GM19240 (cell line): Measurements from ENCODE around the gene ACAP3.

Experiments
- DNase-seq: peaks from one replicate; pipeline ENCODE4 v3.0.0; 2011; ENCODE audit warnings: low spot score; ENCODE audit not compliant: insufficient read length

Gene ACAP3, protein sequence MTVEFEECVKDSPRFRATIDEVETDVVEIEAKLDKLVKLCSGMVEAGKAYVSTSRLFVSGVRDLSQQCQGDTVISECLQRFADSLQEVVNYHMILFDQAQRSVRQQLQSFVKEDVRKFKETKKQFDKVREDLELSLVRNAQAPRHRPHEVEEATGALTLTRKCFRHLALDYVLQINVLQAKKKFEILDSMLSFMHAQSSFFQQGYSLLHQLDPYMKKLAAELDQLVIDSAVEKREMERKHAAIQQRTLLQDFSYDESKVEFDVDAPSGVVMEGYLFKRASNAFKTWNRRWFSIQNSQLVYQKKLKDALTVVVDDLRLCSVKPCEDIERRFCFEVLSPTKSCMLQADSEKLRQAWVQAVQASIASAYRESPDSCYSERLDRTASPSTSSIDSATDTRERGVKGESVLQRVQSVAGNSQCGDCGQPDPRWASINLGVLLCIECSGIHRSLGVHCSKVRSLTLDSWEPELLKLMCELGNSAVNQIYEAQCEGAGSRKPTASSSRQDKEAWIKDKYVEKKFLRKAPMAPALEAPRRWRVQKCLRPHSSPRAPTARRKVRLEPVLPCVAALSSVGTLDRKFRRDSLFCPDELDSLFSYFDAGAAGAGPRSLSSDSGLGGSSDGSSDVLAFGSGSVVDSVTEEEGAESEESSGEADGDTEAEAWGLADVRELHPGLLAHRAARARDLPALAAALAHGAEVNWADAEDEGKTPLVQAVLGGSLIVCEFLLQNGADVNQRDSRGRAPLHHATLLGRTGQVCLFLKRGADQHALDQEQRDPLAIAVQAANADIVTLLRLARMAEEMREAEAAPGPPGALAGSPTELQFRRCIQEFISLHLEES

DNA sequence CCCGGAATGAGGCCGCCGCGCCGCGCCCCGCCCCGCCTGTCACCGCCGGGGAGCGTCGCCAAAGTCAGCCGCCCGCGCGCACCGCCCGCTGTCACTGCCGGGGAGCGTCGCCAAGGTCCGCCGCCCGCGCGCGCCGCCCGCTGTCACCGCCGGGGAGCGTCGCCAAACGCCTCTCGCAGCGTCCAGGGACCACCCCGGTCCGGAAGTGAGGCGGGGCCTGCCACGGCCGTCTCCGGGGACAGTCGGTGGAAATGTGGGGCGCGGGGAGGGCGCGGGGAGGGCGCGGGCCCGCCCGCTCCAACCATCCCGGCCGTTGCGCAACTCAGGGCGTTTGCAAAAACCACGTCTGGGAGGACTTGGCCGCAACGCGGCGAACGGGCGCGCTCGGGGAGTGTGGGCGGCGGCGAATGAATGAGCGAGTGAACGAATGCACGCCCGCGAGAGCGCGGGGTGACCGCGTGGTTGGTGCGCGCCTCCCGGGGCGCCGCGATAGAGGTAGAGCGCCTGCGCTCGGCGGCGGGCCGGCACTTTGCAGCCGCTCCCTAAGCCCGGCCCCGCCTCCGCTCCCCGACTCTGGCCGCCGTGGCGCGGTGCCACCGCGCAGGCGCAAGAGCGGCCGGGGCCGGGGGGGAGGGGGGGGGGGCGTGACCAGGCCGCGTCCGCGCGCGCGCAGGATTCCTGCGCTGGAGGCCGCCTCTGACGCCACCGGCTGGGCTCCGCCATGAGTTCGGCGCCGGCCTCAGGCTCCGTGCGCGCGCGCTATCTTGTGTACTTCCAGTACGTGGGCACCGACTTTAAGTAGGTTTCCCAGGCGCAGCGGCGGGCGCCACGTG lies at the start of gene ACAP3, which contains the start of gene PUSL1:
ACAP3 (minus strand) TSS at position 8 of the 833 bp plus-strand sequence. CDS start 115 bp downstream, outside the sequence.
PUSL1 (plus strand) TSS at position 675 of the 833 bp plus-strand sequence; CDS start at position 722, 47 bp downstream.
- peak; percentile 96 for DNase-seq

DNA sequence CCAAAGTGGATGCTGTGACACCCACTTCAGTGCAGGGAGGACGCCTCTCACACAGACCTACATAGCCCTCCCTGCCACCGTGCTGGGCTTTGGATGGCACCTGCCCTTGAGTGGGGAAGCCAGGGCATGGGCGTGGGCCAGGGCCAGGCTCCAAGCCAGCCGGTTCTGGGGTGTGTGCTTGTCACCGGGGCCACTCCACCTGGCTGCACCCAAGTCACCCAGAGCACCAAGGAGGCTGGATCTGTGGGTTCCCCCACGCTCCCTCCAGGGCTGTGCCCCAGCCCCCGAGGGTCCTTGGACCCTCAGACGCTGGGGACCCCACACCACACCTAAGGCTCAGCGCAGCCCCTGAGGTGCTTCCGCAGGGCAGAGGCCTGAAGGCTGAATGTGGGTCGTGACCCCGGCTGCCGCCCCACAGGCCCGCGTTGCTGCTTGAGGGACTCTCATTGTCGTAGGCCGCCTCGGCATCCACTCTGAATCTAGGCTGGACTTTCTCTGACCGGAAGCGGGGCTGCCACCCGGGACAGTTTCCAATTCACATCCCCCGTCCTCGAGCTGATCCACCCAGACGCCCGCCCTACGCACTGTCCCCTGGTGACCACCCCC lies 49.2 kb upstream of the ACAP3 start:
- no peak for DNase-seq

DNA sequence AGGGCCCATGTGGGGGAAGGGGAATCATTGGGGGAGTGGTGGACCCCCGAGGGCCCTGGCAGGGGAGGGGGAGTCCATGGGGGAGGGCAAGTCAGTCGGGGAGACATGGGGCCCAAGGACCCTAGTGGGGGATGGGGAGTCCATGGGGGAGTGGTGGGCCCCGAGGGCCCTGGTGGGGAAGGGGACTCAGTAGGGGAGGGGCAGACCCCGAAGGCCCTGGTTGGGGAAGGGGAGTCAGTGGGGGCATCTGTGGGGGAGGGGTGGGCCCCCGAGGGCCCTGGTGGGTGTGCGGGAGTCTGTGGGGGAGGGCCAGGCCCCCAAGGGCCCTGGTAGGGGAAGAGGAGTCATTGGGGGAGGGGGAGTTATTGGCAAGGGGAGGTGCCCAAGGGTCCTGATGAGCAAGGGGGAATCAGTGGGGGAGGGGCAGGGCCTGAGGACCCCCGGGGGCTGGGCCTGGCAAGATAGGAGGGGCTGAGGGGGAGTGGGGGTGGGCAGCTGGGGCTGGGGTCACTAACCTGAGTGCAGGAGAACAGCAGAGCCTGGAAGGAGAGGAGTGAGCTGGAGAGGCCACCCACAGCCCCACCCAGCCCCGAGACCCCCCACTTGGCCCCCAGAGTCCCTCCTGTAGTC lies 48.6 kb upstream of the ACAP3 start:
- no peak for DNase-seq

DNA sequence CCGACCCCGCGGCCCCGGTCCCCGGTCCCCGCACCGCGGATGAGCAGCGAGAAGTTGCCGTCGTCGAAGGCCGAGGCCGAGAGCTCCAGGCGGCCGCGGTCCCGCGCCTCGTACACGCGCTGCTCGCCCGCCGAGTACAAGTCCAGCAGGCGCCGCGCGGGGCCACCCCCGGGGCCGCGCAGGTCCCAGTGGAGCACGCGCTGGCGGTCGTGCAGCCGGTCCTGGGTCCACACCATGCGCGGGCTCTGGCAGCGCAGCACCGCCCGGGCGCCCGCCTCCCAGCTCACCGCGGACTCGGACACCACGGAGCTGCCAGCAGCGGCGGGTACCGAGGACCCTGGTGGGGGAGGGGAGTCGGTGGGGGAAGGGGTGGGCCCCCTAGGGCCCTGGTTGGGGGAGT lies 47.7 kb upstream of the ACAP3 start:
- DNase-seq: no peak

DNA sequence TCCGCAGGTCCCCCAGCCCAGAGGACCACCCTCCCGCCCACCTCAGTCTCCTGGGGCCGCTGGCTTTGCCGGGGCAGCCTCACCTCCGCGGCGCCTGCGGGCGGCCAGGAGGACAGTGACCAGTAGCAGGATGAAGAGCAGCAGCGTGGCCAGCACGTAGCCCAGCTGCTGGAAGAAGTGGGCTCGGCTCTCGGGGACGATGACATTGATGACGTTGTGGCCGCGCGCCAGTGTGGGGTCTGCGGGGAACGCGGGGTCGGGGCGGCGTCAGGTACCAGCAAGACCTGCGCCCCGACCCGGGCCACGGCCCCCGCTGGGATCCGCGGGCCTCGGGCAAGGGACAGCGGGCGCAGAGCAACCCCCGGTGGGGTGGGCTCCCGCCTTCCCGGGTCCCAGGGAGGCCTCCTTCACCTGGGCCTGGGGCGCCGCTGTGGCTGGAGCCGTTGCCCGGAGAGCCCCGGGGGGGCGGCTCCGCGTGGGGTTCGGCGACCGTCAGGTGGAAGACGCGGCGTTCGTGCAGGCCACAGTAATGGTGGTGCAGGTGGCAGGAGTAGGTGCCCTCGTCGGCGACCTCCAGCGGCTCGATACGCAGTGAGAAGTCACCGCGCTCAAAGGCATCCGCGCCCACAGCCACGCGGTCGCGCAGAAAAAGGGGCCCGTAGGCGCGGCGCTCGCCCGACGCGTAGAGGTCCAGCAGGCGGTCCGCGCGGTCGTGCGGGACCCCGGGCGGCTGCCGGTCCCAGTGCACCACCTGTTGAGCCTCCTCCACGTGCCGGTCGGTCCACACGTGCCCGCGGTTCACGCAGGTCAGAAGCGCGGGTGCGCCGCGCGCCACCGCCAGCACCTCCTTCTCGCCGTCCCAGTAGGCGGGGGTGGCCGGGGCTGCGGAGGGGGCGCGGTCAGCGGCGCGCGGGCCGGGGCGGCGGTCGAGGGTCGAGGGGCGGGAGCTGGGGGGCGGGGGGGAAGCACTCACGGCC lies 46.8 kb upstream of the ACAP3 start:
- no peak for DNase-seq

DNA sequence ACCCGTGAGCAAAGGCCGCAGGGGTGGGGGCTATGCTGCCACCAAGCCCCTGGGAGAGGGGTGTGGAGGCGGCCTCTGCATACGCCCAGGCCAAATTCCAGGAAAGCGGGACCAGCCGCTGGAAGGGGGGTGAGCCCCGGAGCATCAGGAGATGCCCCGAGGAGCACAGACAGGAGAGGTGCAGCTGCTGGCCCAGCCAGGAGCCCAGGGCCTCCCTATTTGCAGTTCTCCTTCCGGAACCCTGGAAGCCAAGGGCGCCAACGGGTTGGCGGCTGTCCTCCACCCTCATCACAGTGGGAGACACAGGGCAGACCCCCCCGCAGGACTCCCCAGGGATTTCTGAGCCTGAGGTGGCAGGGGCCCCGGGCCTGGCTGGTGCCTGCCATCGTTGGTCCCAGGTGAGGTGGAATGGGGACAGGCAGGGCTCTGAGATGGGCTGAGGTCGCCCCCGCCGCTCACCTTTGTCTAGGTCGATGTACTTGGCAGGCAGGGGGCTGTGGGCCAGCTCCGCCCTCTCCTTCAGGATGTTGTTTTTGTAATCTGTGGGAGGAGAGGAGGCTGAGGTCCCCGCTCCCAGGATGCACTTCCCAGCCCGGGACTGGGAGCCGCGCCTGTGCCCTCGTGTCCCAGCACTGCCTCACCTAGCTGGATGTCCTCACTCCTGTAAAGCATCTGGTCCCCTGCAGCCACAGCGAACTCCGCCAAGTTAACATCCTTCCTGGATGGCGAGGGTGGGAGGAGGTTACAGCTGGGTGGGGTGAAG lies 45.8 kb upstream of the ACAP3 start:
- DNase-seq: no peak

DNA sequence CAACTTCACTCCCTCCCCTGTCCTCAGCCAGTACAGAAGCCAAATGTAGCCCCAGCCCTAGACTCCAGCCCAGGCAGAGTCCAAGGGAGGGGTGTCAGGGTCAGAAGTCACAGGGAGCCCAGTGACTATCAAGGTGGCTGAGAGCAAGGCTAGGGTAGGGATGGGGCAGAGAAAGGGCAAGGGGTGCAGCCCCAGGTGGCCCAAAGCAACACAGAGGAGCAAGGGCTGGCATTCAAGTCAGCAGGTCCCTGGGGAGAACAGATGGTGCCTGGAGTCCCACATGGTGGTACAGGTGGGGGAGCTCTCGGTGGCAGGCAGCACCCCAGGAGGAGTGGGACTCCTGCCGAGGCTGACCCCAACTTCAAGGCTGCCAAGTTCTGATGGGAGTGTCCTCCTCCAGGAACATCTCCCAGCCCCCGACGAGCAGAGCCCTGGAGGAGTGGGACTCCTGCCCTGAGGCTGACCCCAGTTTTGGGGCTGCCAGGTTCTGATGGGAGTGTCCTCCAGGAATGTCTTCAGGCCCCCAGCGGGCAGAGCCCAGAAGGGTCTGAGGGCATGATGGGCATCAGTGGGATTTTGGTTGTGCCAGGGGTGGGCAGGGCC lies 45.2 kb upstream of the ACAP3 start:
- DNase-seq: no peak

DNA sequence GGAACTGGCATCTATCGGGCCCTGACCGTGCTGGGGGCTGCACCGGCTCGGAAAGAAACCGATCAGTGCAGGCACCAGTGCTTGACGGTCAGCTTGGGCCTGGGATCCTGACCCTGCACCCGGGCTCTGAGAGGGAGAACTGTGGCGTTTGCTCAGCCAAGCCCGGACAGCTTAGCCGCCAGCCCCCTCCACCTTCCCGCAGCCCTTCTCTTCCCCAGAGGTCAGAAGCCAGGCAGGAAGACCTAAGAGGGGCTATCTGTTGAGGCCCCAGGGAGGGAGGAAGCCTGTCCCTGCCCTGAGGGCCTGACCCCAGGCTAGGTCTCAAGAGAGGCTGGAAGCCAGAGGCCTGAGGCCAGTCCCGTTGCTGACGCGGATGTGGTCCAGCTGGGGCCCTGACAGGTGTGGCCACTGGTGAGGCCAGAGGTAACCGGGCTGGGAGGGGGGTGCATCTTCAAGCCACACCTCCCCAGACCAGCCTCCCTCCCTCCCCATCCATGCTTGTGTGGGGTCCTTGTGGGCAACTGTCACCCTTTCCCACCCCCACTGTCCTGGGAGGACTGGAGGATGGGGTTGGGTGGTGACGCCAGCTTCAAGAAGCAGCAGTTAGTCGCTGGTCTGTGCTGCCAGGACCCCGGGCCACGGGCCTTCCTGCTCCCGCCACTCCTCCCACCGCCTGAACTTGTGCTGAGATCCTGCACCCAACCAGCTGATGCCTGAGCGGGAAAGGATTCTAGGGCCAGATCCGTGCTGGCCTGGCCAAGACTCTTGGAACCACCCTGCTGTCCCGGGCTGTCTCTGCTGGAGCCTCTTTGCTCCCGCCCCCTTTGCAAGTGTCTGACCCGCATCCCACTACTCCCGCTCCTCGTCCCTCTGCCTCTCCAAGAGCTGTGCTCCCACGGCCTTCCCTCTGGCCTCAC lies 44.0 kb upstream of the ACAP3 start:
- no peak for DNase-seq

DNA sequence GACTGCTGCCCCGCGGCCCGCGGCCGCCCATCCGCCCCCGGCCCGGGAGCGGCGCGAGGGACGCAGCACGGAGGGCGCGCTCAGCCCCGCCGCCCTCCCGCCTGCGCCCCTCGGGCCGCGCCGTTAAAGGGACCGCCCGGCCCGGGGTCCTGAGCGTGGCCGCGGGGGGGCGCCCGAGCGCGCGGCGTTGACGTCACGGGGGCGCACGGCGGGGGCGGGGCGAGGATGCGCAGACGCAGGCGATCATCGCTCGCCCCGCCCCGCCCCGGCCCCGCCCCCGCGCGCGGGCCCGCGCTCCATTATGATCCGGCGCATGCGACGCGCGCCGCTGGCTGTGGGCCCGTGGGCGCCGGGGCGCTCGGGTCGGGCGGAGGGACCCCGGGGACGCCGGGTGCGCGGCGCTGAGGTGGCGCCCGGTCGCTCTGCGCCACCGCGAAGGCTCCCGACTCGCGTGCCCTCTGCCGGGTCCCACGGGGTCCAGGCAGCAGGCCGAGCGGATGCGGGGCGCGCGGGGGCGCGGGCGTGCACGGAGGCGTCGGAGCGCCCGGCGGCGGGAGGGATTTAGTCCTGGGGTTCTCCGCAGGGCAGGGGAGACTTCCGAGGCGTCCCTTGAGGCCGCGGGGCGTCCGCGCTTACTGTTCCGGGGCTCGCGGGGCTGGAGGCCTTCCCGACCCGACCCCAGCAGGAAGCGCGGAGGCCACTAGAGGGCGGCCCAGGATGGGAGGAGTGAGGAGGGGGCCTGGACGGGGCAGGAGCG lies 41.7 kb upstream of the ACAP3 start, which contains the start of gene DVL1:
DVL1 (minus strand) TSS at position 163 of the 757 bp plus-strand sequence. CDS start 353 bp downstream, outside the sequence.
- DNase-seq: peak; percentile 93

DNA sequence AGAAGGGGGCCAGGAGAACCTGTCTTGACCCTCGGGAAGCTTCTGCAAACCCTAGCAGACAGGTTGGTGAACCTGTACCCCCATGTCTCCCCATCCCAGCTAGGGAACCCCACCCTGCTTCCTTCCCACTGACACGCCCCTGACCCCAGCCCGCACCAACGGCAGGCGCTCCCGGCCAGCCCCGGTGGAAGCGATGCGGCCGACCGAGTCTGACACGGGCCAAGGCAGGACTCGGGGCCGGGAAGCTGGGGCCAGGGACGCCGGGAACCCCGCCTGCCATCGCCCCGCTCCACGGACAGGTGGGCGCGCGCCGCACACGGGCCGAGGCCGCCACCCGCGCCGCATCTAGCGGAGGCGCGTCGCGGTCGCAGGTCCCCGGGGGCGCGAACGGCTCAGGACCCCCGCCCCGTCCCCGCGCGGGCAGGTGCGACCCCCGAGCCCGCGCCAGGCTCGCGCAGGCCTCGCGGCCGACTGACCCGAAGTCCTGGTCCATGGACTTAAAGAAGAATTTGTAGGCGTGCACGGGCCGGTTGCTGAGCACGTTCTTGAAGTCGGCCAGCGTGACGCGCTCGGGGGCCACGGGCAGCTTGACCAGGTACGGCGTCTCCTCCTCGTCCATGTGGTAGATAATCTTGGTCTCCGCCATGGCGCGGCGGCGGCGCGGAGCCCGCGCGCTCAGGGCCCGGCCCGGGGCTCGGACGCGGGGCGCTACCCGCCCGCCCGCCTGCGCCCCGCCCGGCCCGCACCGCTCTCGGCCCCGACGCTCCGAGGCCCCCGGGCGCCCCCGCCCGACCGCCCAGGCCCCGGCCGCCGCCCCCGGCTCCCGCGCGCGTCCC lies 40.9 kb upstream of the ACAP3 start:
- no peak for DNase-seq

DNA sequence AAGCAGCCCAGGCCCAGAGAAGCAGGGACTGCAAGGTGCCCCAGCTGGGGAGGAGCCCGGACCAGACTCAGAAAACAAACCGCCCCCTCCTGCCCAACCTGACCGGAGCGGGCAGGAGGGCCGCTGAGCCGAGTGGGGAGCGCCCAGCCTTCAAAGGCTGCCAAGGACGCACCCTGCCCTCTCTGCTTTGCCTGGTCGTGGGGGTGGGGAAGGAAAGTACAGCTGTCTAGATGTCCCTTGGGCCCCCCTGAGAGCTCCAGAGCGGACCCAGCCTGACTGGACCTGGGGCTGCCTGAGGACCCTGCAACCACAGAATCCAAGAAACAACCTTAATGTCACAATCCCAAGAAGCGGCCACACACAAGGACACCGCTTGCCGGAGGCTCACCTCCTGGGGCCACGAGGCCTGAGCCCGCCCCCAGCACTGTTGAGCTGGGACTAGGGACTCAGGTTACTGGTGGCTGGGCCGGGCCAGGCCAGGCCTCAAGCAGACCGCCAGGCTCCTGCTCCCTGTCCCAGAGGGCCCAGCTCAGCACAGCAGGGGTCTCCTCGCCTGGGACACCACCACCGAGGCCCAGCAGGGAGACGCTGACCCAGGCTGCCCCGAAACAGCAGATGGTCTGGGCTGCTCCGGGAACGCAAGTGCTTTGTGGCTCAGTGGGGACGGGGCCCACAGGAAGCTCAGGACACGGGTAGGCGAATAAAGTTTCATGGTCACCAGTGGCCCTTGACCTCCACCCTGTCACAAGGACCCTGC lies 40.1 kb upstream of the ACAP3 start:
- no peak for DNase-seq

DNA sequence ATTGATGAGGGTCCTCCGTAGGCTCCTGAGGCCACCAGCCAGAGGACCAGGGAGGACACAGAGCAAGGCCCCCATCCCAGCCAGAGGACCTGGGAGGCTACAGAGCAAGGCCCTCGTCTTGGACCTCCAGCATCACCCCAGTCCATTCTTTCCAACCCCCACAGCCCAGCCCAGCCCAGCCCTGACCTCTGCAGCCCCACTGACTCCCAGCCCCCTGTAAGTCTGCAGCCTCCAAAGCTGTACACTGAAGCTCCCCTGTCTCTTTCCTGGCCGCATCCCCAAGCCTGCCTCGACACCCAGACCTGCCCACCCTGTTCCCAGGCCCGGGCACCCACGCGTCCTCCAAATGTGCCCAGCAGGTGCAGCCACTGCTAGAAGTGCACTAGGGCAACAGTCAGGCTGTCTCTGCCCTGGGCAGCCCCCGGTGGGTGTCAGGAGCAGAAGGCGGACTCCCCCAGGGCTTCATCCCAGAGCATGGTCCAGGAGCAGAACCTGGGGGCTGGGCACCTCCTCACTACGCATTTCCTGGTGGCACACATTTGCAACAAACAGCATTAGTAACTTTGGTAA lies 39.4 kb upstream of the ACAP3 start:
- DNase-seq: no peak

DNA sequence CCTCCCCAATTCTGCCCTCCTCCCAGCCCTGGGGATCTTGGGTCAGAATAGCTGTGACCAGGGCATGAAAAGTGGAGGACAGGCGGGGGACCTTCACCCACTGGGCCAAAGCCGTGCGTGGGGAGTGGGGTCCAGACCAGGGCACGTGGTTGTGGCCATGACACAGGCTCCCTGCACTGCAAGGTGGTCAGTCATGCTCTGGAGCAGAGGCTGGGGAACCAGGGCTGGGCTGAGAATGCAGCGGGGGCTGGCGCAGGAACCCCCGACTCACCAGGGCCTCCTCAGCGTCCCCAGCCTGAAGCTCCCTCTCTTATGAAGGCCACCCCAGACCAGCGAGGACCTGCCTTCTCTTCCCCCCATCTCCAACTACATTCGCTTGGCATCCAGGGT lies 38.8 kb upstream of the ACAP3 start:
- no peak for DNase-seq

DNA sequence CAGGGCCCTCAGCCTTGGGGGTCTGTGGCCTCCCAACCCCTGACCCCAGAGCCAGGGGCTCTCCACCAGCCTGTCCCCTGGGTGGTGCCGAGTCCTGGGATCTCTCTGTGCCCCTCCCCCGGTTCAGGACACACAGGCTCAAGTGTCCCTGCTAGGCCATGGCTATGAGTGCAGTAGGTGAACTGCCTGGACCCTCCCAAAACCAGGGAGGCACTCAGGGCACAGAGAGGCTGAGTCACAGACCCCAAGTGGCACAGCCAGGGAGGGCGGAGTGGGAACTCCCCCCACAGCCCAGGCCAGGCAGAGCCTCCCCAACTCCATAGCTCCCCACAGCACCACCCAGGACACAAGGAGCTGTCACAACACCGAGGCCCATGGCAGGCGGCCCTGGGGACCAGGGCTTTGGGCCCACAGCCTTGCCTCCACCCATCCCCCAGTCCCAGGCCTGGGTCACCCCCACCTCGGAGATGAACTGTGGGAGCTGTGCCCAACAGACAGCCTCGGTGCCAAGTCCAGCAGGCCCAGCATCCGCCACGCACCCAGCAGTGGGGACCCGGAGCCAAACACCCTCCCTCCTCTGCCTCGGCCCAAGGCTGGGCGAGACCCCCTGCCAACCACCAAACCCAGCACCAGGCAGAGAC lies 38.2 kb upstream of the ACAP3 start:
- no peak for DNase-seq
